H1 (cell line): ENCODE data around the gene RHOC. TPM values are rescaled to one million over a fixed set of nuclear protein-coding genes. Genes with fewer than 3 reads are reported as not detected.

Experiments
- CHD7 ChIP-seq: fragments of 300-600 bp; sonication (generic); IDR thresholded peaks from 2 replicates; pipeline ENCODE4 v1.7.1; 2012; ENCODE audit warnings: low read length, moderate library complexity, mild to moderate bottlenecking, inconsistent platforms; ENCODE audit not compliant: insufficient replicate concordance
- polyA plus RNA-seq, 7 experiments: library from polyadenylated mRNA; depleted of rRNA in 3 of 7; stranded (reverse) in 5 of 7; unstranded in 2 of 7; fragments of >200 nt in 5 of 7; fragments of 200-250 nt in 2 of 7; gene quantifications; 1 replicate in 5 of 7; 2 replicates in 1 of 7; 4 replicates in 1 of 7; pipeline versions ENCODE4 v1.2.1 to v1.2.3, GENCODE V29; 2011 to 2013; ENCODE audit warnings: missing spikeins in 2 of 7, mixed read lengths in 2 of 7
- total RNA-seq: library from RNA; stranded (reverse); fragmentation: NEBNext Ultra II Directional; extraction: Animal tissue kit (Norgen Biotek cat#: 25700); gene quantifications from 2 replicates; pipeline ENCODE4 v1.2.1, GENCODE V29; 2021

RHOC gene
- total and polyA plus RNA-seq, 2 of the 8 experiments (the other 6 are each of a cell fraction or from before 2014, with no cell fraction given), result 53.6 to 97.5 TPM

DNA sequence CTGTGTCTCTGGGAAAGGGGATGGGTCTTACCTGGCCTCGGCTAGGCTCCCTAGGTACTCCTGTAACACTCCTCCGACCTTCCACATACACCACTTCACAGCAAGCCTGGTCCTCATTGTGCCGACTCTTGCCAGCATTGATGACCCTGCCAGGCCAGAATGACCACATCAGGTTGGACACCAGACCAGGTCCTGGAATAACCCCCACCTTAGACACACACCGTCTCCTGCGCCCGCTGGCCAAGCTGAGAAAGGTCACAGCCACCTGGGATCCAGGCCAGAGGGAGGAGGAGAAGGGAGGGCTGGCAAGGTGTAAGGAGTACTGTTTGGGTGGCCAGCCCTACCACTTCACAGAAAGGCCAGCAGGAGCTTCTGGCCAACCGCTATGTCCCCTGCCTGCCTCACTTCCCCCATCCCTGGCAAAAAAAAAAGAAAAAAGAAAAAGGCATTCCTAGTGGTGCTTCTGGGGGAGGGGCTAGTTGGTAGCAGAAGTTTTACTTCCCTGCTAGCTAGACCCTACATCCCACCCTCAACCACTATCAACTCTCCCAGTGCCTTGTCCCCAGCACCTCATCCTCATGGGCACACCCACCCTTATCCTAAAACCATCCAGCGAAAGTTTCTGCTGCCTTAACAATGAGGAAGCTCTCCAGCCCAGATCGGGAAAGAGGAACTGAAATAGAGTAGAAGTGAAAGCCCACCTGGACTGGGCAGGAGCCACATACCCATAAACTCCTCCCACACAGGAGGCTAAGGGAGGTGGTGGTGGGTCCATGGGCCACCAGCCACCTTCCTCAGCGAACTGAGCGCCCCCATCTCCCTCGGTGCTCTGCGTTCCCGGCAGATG is 6.8 kb upstream of the RHOC start (continued):
- TF ChIP-seq CHD7, result no peak
